ENCODE data around the gene SYNGAP1. TPM values are rescaled to one million over a fixed set of nuclear protein-coding genes. Genes with fewer than 3 reads are reported as not detected.
"Not testable (repeated sequence)": the region's sequence is repeated elsewhere in the genome, so short reads cannot be mapped to it uniquely, and the experiment has no call there.

The SYNGAP1 gene
- total RNA-seq, 1 donor from 2014 or later: 33.7 TPM

GRCh38 chr6:33477864-33478263, 58.0 kb downstream of the SYNGAP1 start:
- Histone ChIP-seq H3K4me1 (no peaks in the 10 kb centered on the region), H3K9me3 (no peaks in the 10 kb centered on the region), H3K4me3 (no peak overlapping the region), H3K27ac (no peak overlapping the region), H3K36me3 (no peaks in the 10 kb centered on the region), H3K27me3 (no peaks in the 10 kb centered on the region)
- intact Hi-C loops (cut with DNase I): no loop called here
- TF ChIP-seq CTCF (IDR thresholded peaks at IDR 0.05): no peak
- no peak for DNase-seq (ENCODE audit: low spot score in 2 of 2)

DNA sequence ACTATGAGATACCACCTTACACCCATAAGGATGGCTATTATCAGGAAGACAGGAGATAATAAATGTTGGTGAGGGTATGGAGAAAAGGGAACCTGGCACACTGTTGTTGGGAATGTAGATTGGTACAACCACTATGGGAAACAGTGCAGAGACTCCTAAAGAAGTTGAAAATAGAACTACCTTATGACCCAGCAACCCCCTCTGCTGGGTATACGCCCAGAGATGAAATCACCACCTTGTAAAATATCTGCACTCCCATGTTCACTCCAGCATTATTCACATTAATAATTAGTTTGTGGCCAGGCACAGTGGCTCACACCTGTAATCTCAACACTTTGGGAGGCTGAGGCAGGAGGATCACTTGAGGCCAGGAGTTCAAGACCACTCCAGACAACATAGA, 61.3 kb downstream of the SYNGAP1 start:
- intact Hi-C loops (cut with DNase I): no loop called here
- no peak for DNase-seq (ENCODE audit: low spot score in 2 of 2)
- Histone ChIP-seq H3K27me3 (no peaks in the 10 kb centered on the region), H3K4me3 (no peak overlapping the region), H3K27ac (no peak overlapping the region), H3K9me3 (no peaks in the 10 kb centered on the region), H3K4me1 (no peaks in the 10 kb centered on the region), H3K36me3 (no peaks in the 10 kb centered on the region)
- no peak for TF ChIP-seq CTCF (IDR thresholded peaks at IDR 0.05)

DNA sequence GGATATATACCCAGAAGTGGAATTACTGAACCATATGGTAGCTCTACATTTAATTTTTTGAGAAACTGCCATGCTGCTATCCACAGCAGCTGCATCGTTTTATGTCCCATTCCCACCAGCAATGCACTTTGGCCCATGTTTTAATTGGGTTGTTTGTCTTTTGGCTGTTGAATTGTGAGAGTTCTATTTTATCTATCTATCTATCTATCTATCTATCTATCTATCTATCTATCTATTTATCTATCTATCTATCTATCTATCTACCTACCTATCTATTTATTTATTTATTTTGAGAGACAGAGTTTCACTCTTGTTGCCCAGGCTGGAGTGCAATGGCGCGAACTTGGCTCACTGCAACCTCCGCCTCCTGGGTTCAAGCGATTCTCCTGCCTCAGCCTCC, 62.8 kb downstream of the SYNGAP1 start:
- intact Hi-C loops (cut with DNase I); DNase-seq (ENCODE audit: low spot score in 2 of 2); H3K36me3 ChIP-seq; H3K4me1 ChIP-seq; H3K27me3 ChIP-seq; H3K4me3 ChIP-seq; H3K27ac ChIP-seq; H3K9me3 ChIP-seq: not testable (repeated sequence)

DNA sequence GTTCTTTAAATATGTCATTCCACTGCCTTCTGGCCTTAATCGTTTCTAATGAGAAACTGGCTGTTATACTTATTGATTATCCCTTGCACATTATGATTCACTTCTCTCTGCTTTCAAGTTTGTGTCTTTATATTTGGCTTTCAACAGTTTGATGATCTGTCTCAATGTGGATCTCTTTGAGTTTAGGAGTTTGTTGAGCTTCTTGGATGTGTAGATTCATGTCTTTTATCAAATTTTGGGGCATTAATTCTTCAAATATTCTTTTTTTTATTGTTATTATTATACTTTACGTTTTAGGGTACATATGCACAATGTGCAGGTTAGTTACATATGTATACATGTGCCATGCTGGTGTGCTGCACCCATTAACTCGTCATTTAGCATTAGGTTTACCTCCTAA, 63.8 kb downstream of the SYNGAP1 start:
- no peak for DNase-seq (ENCODE audit: low spot score in 2 of 2)
- intact Hi-C loops (cut with DNase I): no loop called here
- no peak for TF ChIP-seq CTCF (IDR thresholded peaks at IDR 0.05)
- no peak overlapping the region for H3K4me3 ChIP-seq
- no peak overlapping the region for H3K27ac ChIP-seq
- no peaks in the 10 kb centered on the region for H3K36me3 ChIP-seq
- H3K9me3 ChIP-seq: no peaks in the 10 kb centered on the region
- no peaks in the 10 kb centered on the region for H3K4me1 ChIP-seq
- no peaks in the 10 kb centered on the region for H3K27me3 ChIP-seq

- DNase-seq (ENCODE audit: low spot score in 2 of 2); H3K4me3 ChIP-seq; H3K9me3 ChIP-seq; H3K4me1 ChIP-seq; intact Hi-C loops (cut with DNase I); H3K27ac ChIP-seq; H3K36me3 ChIP-seq; H3K27me3 ChIP-seq: not testable (repeated sequence)
Observed at GRCh38 chr6:33484673-33485262, 64.9 kb downstream of the SYNGAP1 start.

GRCh38 chr6:33485680-33486079, 65.8 kb downstream of the SYNGAP1 start:
- H3K27ac ChIP-seq; H3K4me1 ChIP-seq; H3K36me3 ChIP-seq; intact Hi-C loops (cut with DNase I); H3K4me3 ChIP-seq; H3K9me3 ChIP-seq; H3K27me3 ChIP-seq; DNase-seq (ENCODE audit: low spot score in 2 of 2): not testable (repeated sequence)

DNA sequence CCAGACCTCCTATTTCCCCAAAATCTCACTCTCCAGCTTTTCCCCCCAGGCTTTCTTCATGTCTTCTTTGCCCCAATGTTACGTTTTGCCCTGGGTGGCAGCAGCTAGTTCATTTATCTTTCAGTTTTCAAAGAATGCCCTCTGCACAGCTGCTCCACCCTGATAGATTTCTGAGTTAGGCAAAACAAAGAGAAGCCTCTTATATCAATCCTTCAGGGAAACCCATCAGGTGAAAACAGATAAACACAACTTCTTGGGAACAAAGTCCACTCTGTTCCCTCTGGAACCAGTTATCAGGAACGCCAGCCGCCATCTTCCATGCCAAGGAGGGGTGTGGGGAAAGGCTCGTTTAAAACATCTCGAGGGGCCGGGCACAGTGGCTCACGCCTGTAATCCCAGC, 68.5 kb downstream of the SYNGAP1 start:
- Histone ChIP-seq H3K9me3 (no peaks in the 10 kb centered on the region), H3K27me3 (no peaks in the 10 kb centered on the region)
- intact Hi-C loops (cut with DNase I): no loop called here

More for the DNA sequence above, 68.5 kb downstream of the SYNGAP1 start:
- no peak for DNase-seq (ENCODE audit: low spot score in 2 of 2)
- H3K4me1 ChIP-seq: no peaks in the 10 kb centered on the region
- H3K27ac ChIP-seq: no peak overlapping the region
- H3K4me3 ChIP-seq: no peak overlapping the region
- TF ChIP-seq CTCF (IDR thresholded peaks at IDR 0.05): no peak
- no peaks in the 10 kb centered on the region for H3K36me3 ChIP-seq
